ENCODE measurements around the gene CD9.
"Not testable (repeated sequence)": the region's sequence is repeated elsewhere in the genome, so short reads cannot be mapped to it uniquely, and the experiment has no call there.

The CD9 gene

DNA sequence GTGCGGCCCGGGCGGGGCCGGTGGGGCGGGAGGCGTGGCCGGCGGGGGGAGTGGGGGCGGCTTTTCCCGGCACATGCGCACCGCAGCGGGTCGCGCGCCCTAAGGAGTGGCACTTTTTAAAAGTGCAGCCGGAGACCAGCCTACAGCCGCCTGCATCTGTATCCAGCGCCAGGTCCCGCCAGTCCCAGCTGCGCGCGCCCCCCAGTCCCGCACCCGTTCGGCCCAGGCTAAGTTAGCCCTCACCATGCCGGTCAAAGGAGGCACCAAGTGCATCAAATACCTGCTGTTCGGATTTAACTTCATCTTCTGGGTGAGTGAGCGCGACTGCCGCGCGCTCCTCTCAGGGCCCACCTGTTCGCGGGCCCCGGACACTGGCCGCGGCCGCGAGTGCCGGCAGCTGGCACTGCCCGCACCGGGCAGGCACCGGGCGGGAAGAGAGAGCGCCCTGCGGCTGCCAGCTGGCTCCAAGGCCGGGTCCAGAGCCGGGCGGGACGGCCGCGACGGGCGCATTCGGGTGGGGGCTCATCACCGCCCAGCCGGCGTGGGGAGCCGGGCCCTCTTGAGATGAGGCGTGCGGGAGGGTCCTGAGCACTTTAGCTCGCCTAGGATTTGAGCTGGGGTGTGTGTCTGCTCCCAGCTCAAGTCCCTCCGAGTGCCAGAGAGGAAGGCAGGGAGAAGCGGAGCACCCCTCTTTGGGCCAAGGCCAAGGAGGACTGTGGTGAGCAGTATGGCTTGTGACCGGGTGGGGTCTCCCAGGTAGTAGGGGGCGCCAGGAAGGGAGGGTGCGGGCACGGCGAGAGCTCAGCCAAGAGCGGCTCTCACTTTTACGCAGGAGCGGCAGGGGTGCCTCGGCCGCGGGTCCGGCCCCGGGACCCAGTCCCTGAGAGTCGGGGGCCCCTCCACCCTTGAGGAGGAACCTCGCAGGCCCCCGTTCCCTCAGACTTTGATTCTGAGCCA, at the start of gene CD9:
Gene CD9 (plus strand): TSS at position 145 of the 957 bp plus-strand sequence. CDS start 100 bp downstream, at position 245.
- DNase-seq, result peak; percentile 35

DNA sequence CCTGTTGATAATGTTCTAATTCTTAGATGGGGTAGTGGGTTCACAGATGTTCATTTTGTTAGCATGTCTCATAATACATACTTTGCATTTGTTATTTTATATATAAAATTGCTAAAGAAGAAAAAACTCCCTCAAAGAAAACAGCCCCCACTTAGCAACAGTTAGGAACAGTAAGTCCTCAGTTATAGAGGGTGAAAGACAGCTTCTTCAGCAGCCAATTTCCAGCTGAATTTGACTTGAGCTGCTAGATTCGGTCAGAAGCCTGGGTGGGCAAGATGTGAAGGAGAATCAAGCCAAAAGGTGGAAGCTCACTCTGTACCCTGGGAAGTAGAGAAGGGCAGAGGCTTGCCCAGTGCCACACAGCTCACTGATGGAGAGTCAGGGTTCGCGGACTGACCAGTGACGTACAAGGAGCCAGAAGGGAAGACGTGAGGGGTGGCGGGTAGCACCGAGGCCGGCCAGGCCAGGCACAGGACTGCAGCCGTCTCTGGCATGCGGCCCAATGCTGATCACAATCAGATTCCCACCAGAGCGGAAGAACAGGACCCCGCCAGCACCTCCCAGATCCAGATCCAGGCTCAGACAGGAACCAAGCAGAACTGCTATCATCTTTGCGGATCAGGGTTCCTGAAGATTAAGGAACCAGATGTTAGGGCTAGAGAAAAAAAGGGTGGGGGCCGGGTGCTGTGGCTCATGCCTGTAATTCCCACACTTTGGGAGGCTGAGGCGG, 45.3 kb upstream of the CD9 start:
- no peak for DNase-seq

DNA sequence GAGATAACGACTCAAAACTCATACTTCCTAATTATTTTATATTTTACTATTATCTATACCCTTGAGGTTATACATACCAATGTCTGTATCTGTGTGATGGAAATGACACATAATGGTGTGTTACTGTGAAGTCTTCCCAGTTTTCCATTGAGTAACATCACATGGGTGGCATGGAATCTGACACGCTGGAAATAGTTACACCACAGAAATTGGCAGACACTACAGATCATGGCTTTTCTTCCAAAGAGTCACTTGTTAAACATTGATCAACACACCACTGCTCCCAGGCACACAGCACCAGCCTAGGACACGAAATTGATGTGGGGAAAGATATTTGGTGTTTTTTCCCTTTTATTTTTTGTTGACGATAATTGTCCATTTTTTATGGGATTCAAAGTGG, 42.7 kb upstream of the CD9 start:
- DNase-seq, result no peak

GRCh38 chr12:6158255-6158654, 41.9 kb upstream of the CD9 start:
- DNase-seq, result no peak

GRCh38 chr12:6158749-6159148, 41.5 kb upstream of the CD9 start:
- DNase-seq, result peak; percentile 7

- DNase-seq, result not testable (repeated sequence)
Measured at GRCh38 chr12:6159166-6160011, 40.8 kb upstream of the CD9 start.

GRCh38 chr12:6160049-6160649, 40.1 kb upstream of the CD9 start:
- DNase-seq, result not testable (repeated sequence)

- no peak for DNase-seq
Measured at GRCh38 chr12:6161124-6161882, 38.9 kb upstream of the CD9 start.

DNA sequence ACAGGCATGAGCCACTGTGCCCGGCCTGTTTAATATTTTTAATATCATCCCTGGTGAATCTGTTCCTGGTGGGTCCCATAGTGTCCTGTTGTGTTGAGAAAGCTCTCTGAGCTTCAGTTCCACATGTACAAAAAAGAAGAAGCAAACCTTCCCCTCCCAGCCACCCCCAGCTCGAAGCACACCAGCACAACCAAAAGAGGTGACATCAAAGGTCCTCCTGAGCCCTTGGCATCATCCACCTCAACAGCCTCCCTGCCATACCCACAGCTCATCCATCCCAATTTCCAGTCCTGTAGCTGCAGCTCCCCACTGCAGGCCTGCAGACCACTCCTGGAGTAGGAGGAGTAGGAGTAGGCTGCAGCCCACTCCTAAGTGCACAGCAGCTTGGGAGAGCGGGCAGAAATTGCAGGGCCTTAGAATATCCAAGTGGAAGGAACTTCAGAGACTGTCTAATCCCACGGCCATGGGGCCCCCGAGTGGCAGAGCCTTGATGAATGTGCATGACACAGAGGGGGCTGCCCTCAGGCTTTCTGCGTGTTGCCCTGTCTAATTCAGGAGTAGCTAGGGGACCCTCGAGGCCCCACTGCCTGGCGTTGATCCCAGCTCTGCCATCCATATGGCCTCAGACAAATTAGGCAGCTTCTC, 36.7 kb upstream of the CD9 start:
- no peak for DNase-seq

GRCh38 chr12:6165395-6165794, 34.8 kb upstream of the CD9 start:
- DNase-seq, result no peak

- no peak for DNase-seq
Measured at GRCh38 chr12:6166808-6167207, 33.4 kb upstream of the CD9 start.

DNA sequence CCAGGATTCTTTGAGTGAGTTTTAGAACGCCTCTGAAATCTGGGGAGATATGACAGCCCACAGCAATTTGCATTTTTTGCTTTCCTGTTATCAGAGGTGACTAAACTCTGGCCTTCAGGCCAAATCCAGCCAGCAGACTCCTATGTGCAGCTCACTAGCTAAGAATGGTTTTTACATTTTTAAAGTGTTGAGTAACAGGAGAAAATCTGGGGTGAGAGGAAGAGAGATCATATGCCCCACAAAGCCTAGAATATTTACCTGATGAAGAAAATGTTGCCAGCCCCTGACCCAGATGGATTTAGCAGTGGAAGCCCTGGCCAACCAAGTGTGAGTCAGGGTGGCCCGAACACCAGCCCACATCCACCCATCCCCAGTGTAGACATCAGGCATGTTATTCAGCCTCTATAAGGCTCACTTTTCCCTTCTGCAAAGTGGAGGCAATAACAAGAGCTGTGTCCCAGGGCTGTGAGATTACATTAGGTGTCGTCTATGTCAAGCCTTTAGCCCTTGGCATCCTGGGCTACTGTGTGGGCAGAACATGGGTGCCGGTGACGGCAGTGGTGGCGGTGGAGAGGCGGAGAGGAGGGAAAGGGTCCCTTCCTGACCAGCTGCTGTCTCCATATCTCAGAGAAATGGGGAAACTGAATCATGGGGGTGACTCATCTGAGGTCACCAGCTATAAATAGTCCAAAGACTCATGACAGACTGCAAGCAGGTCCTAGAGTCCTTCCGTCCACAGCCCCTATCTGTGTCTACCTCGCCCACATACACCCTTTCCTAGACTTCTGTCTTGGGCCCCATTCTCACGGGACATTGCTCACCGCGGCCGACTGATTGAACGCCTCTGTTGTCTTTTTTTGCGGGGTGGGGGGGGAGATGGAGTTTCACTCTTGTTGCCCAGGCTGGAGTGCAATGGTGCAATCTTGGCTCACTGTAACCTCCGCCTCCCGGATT, 32.6 kb upstream of the CD9 start:
- peak; percentile 63 for DNase-seq

- no peak for DNase-seq
Measured at GRCh38 chr12:6171409-6172015, 28.7 kb upstream of the CD9 start.

- no peak for DNase-seq
Measured at GRCh38 chr12:6172086-6172485, 28.1 kb upstream of the CD9 start.

GRCh38 chr12:6172862-6173261, 27.3 kb upstream of the CD9 start:
- DNase-seq, result no peak

GRCh38 chr12:6177642-6178358, 22.4 kb upstream of the CD9 start:
- no peak for DNase-seq

DNA sequence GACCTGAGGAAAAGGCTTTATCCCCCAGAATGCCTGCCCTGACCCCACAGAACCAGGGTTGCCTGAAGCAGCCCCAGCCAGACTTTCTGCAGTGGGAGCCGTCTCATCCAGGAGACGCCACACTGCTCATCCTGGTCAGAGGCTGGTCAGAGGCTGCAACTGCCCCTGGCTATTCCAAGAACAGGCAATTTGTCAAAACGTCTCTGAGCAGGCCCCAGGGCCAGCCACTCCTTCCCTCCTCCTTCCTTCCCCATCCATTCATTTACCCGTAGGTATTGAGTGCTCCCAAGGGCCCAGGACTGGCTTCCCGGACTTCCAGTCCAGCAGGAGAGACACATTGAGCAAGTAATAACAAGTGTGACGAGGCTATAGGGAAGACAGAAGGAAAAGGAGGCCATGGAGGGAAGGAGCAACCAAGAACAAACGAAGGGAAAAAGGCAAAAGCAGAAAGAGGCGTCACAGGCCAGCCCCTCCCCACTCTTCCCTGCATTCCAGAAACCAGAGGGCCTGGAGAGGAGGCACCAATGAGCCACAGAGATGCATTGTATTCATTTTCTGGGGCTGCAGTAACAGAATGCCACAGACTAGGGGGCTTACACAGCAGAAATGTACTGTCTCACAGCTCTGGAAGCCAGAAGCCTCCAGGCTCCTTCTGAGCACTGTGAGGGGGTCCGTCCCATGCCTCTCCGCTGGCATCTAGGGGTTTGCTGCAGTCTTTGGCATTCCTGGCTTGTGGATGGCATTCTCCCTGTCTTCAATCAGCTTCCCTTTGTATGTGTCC, 21.0 kb upstream of the CD9 start:
- no peak for DNase-seq

All from activated CD4-positive, CD25-positive, alpha-beta regulatory T cell treated with anti-CD3 and anti-CD28 coated beads, Interleukin-2, amount 50 U/mL, for 72 hours (primary cell).